ENCODE measurements around the gene P3H4.
"Not testable (repeated sequence)": the region's sequence is repeated elsewhere in the genome, so short reads cannot be mapped to it uniquely, and the experiment has no call there.

The P3H4 gene

GRCh38 chr17:41792845-41793783 lies 18.6 kb downstream of the P3H4 start:
- no peak for DNase-seq

GRCh38 chr17:41787021-41787418 lies 24.7 kb downstream of the P3H4 start:
- no peak for DNase-seq

GRCh38 chr17:41786227-41787020 lies 25.3 kb downstream of the P3H4 start, which contains the start of gene JUP:
Gene JUP (minus strand): TSS chr17:41786711. CDS start chr17:41771854, 14,857 bp downstream.
- DNase-seq = peak; percentile 98 to 99 (median 99)

- DNase-seq = peak; percentile 69 to 82 (median 78)
Measured at GRCh38 chr17:41785859-41786226, 25.9 kb downstream of the P3H4 start.

- DNase-seq = peak; percentile 40 to 52 (median 40)
Measured at GRCh38 chr17:41785091-41785858, 26.5 kb downstream of the P3H4 start.

GRCh38 chr17:41784207-41784744 lies 27.5 kb downstream of the P3H4 start:
- peak; percentile 87 to 89 (median 87) for DNase-seq

- DNase-seq = peak in 1 of 3 donors; percentile 10
Measured at GRCh38 chr17:41782142-41782541, 29.6 kb downstream of the P3H4 start.

GRCh38 chr17:41781404-41782110 lies 30.2 kb downstream of the P3H4 start:
- no peak for DNase-seq

- no peak for DNase-seq
Measured at GRCh38 chr17:41779954-41780353, 31.8 kb downstream of the P3H4 start.

GRCh38 chr17:41777574-41778188 lies 34.1 kb downstream of the P3H4 start:
- no peak for DNase-seq

- no peak for DNase-seq
Measured at GRCh38 chr17:41777157-41777573, 34.6 kb downstream of the P3H4 start.

GRCh38 chr17:41776262-41776900 lies 35.4 kb downstream of the P3H4 start:
- not testable (repeated sequence) for DNase-seq

- DNase-seq = no peak
Measured at GRCh38 chr17:41775394-41776226, 36.1 kb downstream of the P3H4 start.

GRCh38 chr17:41773731-41774193 lies 38.0 kb downstream of the P3H4 start:
- DNase-seq = no peak

- no peak for DNase-seq
Measured at GRCh38 chr17:41773190-41773588, 38.6 kb downstream of the P3H4 start.

GRCh38 chr17:41772586-41773189 lies 39.1 kb downstream of the P3H4 start:
- DNase-seq = no peak

- DNase-seq = no peak
Measured at GRCh38 chr17:41772218-41772585, 39.5 kb downstream of the P3H4 start.

- DNase-seq = no peak
Measured at GRCh38 chr17:41771389-41772206, 40.2 kb downstream of the P3H4 start.
